GM18498 (cell line): ENCODE measurements around the gene DBNL.

Experiments
- ATAC-seq: cut with Tn5 transposase; IDR thresholded peaks from one replicate; pipeline ENCODE4 v1.9.1; 2021; ENCODE audit warnings: mild to moderate bottlenecking, moderate library complexity; ENCODE audit not compliant: unreplicated experiment

Gene DBNL

GRCh38 chr7:44060948-44061644 lies 16.6 kb downstream of the DBNL start:
- no peak for ATAC-seq

- ATAC-seq: no peak
Measured at GRCh38 chr7:44061645-44062179, 17.2 kb downstream of the DBNL start.

- no peak for ATAC-seq
Measured at GRCh38 chr7:44062180-44062902, 17.8 kb downstream of the DBNL start.

- no peak for ATAC-seq
Measured at GRCh38 chr7:44062903-44063295, 18.4 kb downstream of the DBNL start.

- ATAC-seq: no peak
Measured at GRCh38 chr7:44063547-44063893, 19.0 kb downstream of the DBNL start.

GRCh38 chr7:44063894-44064651 lies 19.6 kb downstream of the DBNL start:
- ATAC-seq: no peak

- no peak for ATAC-seq
Measured at GRCh38 chr7:44064791-44065430, 20.4 kb downstream of the DBNL start.

GRCh38 chr7:44065431-44066110 lies 21.1 kb downstream of the DBNL start, which contains the start of gene PGAM2:
TSS of gene PGAM2 (minus strand) at chr7:44065567. CDS start at chr7:44065529, 38 bp downstream.
- ATAC-seq: no peak

GRCh38 chr7:44066111-44066460 lies 21.6 kb downstream of the DBNL start:
- ATAC-seq: no peak

- no peak for ATAC-seq
Measured at GRCh38 chr7:44066494-44067063, 22.1 kb downstream of the DBNL start.

- ATAC-seq: no peak
Measured at GRCh38 chr7:44067064-44067951, 22.8 kb downstream of the DBNL start.

- ATAC-seq: no peak
Measured at GRCh38 chr7:44068054-44068453, 23.6 kb downstream of the DBNL start.

GRCh38 chr7:44071726-44072363 lies 27.3 kb downstream of the DBNL start:
- ATAC-seq: no peak

GRCh38 chr7:44072364-44073231 lies 28.1 kb downstream of the DBNL start:
- no peak for ATAC-seq

- peak; percentile 72 for ATAC-seq
Measured at GRCh38 chr7:44073664-44074348, 29.3 kb downstream of the DBNL start.

GRCh38 chr7:44074349-44074695 lies 29.8 kb downstream of the DBNL start:
- peak; percentile 12 for ATAC-seq
